OCI-LY1 (cell line): ENCODE data around the gene AFDN.

Source experiments
- H2AFZ ChIP-seq: fragments of 200-600 bp; sonication (generic), shearing (Covaris generic); 2 replicates; pipeline ENCODE4 v1.6.0; 2014; ENCODE audit warnings: antibody characterized with exemption, mild to moderate bottlenecking, low read length
- H3F3A ChIP-seq: fragments of 200-600 bp; sonication (generic), shearing (Covaris generic); 2 replicates; pipeline ENCODE4 v1.6.0; 2014; ENCODE audit warnings: mild to moderate bottlenecking, antibody characterized with exemption, low read length, moderate library complexity; ENCODE audit not compliant: insufficient read depth
- H3K27ac ChIP-seq: fragments of 200-600 bp; sonication (generic); 2 replicates; pipeline ENCODE4 v1.5.1; 2014; ENCODE audit warnings: low read length, mixed run types, mild to moderate bottlenecking, low read depth; ENCODE audit not compliant: poor library complexity, severe bottlenecking
- H3K27me3 ChIP-seq: fragments of 200-600 bp; sonication (generic); 2 replicates; pipeline ENCODE4 v1.6.0; 2014; ENCODE audit warnings: antibody characterized with exemption, mild to moderate bottlenecking, low read length, moderate library complexity; ENCODE audit not compliant: insufficient read depth
- H3K36me3 ChIP-seq: fragments of 200-600 bp; sonication (generic); 2 replicates; pipeline ENCODE4 v1.6.1; 2014; ENCODE audit warnings: mild to moderate bottlenecking, antibody characterized with exemption, low read length, moderate library complexity, mixed read lengths; ENCODE audit not compliant: insufficient read depth
- H3K4me1 ChIP-seq: fragments of 200-600 bp; sonication (generic); 2 replicates; pipeline ENCODE4 v1.5.1; 2014; ENCODE audit warnings: mild to moderate bottlenecking, low read length, moderate library complexity; ENCODE audit not compliant: insufficient read depth, severe bottlenecking
- H3K4me2 ChIP-seq: fragments of 200-600 bp; sonication (generic), shearing (Covaris generic); 2 replicates; pipeline ENCODE4 v1.6.1; 2014; ENCODE audit warnings: low read length
- H3K4me3 ChIP-seq: fragments of 200-600 bp; sonication (generic); 2 replicates; pipeline ENCODE4 v1.5.1; 2014; ENCODE audit warnings: low read length, low read depth, mild to moderate bottlenecking, mixed read lengths; ENCODE audit not compliant: poor library complexity, severe bottlenecking
- H3K79me2 ChIP-seq: fragments of 200-600 bp; shearing (Covaris generic); 2 replicates; pipeline ENCODE4 v1.6.1; 2016; ENCODE audit warnings: mixed run types, low read length, mixed read lengths; ENCODE audit not compliant: insufficient read depth
- H3K9ac ChIP-seq: fragments of 200-600 bp; sonication (generic), shearing (Covaris generic); 2 replicates; pipeline ENCODE4 v1.6.1; 2014; ENCODE audit warnings: mild to moderate bottlenecking, low read length, mixed read lengths
- H3K9me2 ChIP-seq: fragments of 200-600 bp; sonication (generic), shearing (Covaris generic); 2 replicates; pipeline ENCODE4 v1.6.1; 2014; ENCODE audit warnings: low read depth, mild to moderate bottlenecking, low read length, mixed read lengths
- H3K9me3 ChIP-seq: fragments of 200-600 bp; shearing (Covaris generic); 2 replicates; pipeline ENCODE4 v1.6.1; 2014; ENCODE audit warnings: low read length, mixed read lengths
- H4K20me1 ChIP-seq: fragments of 200-600 bp; sonication (generic), shearing (Covaris generic); 2 replicates; pipeline ENCODE4 v1.6.0; 2016; ENCODE audit warnings: mild to moderate bottlenecking, low read length; ENCODE audit not compliant: insufficient read depth
- CTCF ChIP-seq: fragments of 200-600 bp; sonication (generic), shearing (Covaris generic); IDR thresholded peaks from 2 replicates; pipeline ENCODE4 v1.5.1; 2017; ENCODE audit warnings: mild to moderate bottlenecking, antibody characterized with exemption, low read length, moderate library complexity, mixed read lengths
- EZH2 ChIP-seq: fragments of 200-600 bp; sonication (generic), shearing (Covaris generic); IDR thresholded peaks from 2 replicates; pipeline ENCODE4 v1.8.0; 2017; ENCODE audit warnings: borderline replicate concordance, mixed run types, mild to moderate bottlenecking, antibody characterized with exemption, low read length, moderate library complexity, mixed read lengths

The AFDN gene

GRCh38 chr6:167951781-167952511 is 125.2 kb downstream of the AFDN start:
- no peaks in the 10 kb centered on the region for H3K9me2 ChIP-seq
- H3K79me2 ChIP-seq = no peaks in the 10 kb centered on the region
- no peak overlapping the region for H3K27ac ChIP-seq
- H3K36me3 ChIP-seq = peaks cover 6% of the 10 kb centered on the region; the same call in 1 of the 2 replicates
- H2AFZ ChIP-seq = no peak overlapping the region
- no peaks in the 10 kb centered on the region for H3K4me1 ChIP-seq
- H4K20me1 ChIP-seq = no peaks in the 10 kb centered on the region
- H3K4me2 ChIP-seq = no peak overlapping the region
- no peaks in the 10 kb centered on the region for H3F3A ChIP-seq
- no peak overlapping the region for H3K4me3 ChIP-seq
- H3K27me3 ChIP-seq = no peaks in the 10 kb centered on the region
- H3K9ac ChIP-seq = no peak overlapping the region
- TF ChIP-seq CTCF = no peak
- no peak for TF ChIP-seq EZH2
- no peaks in the 10 kb centered on the region for H3K9me3 ChIP-seq

DNA sequence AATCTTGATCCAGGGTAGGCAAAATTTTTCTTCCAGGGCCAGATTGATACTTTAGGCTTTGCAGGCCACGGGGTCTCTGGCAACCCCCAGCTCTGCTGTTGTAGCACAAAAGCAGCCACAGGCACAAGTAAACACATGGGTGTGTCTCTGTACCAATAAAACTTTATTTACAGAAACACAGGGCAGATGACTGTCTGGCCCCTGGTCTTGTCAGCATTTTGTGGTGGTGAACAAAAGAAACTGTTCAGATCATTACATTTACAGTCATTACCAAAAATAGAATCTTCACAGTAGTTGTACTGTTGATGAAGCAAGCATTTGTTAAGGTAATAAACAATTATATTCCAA is 125.8 kb downstream of the AFDN start:
- Histone ChIP-seq H3K9me3 (no peaks in the 10 kb centered on the region), H3K9me2 (no peaks in the 10 kb centered on the region), H3F3A (no peaks in the 10 kb centered on the region), H3K9ac (no peak overlapping the region), H2AFZ (no peak overlapping the region), H3K4me2 (no peak overlapping the region), H4K20me1 (no peaks in the 10 kb centered on the region), H3K79me2 (no peaks in the 10 kb centered on the region), H3K27me3 (no peaks in the 10 kb centered on the region), H3K4me1 (no peaks in the 10 kb centered on the region), H3K36me3 (peaks cover 6% of the 10 kb centered on the region; the same call in 1 of the 2 replicates), H3K27ac (no peak overlapping the region), H3K4me3 (no peak overlapping the region)
- no peak for TF ChIP-seq EZH2
- TF ChIP-seq CTCF = no peak

DNA sequence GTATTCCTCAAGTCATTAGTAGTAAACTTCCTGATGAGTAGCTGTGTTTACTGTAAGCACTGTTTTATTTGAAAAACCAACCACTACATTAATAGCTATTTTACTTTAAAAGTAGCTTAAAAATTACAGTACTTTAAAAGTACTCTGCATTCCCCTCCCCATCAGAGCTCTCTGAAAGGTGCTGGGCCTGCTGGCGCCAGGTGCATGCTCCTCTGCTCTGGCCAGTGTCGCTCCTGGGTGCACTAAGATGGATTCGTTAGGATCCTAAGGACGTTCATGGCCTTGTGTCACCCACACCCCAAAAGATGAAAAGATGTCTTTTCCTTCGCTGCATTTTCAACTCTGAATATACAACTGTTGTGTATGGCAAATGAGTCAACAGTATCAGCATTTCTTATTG is 126.8 kb downstream of the AFDN start:
- Histone ChIP-seq H3K27ac (no peak overlapping the region), H3F3A (no peaks in the 10 kb centered on the region), H3K36me3 (peaks cover 2% of the 10 kb centered on the region; the same call in 1 of the 2 replicates), H3K79me2 (no peaks in the 10 kb centered on the region), H3K4me3 (no peak overlapping the region), H3K9me3 (no peaks in the 10 kb centered on the region), H2AFZ (no peak overlapping the region), H3K4me2 (no peak overlapping the region), H3K4me1 (no peaks in the 10 kb centered on the region), H3K27me3 (no peaks in the 10 kb centered on the region), H3K9me2 (no peaks in the 10 kb centered on the region), H3K9ac (no peak overlapping the region), H4K20me1 (no peaks in the 10 kb centered on the region)
- TF ChIP-seq EZH2 = no peak
- TF ChIP-seq CTCF = no peak
